Nephron (organoid): ENCODE measurements around the gene ASAP2.

Source experiments
- H3K27ac Mint-ChIP-seq, 3 experiments: 2 replicates each; pipeline ENCODE4 v1.8.0; 2020; ENCODE audit warnings: mixed read lengths in 3 of 3, mild to moderate bottlenecking in 2 of 3, moderate library complexity in 1 of 3
- H3K27me3 Mint-ChIP-seq: 2 replicates; pipeline ENCODE4 v1.8.0; 2021; ENCODE audit warnings: low read depth, mild to moderate bottlenecking, moderate library complexity, mixed read lengths
- H3K36me3 Mint-ChIP-seq: 2 replicates; pipeline ENCODE4 v1.8.0; 2020; ENCODE audit warnings: low read depth, mixed read lengths
- H3K4me1 Mint-ChIP-seq: 2 replicates; pipeline ENCODE4 v1.8.0; 2020; ENCODE audit warnings: mixed read lengths
- H3K4me3 Mint-ChIP-seq, 3 experiments: 2 replicates each; pipeline ENCODE4 v1.8.0; 2020; ENCODE audit warnings: mild to moderate bottlenecking in 3 of 3, mixed read lengths in 3 of 3, moderate library complexity in 2 of 3
- H3K9me3 Mint-ChIP-seq: 2 replicates; pipeline ENCODE4 v1.8.0; 2020; ENCODE audit warnings: mixed read lengths
- CTCF ChIP-seq, 3 experiments: fragments of 200-600 bp; sonication (generic); IDR thresholded peaks; one replicate each; pipeline ENCODE4 v1.5.0; 2021; ENCODE audit warnings: antibody characterized with exemption in 3 of 3; ENCODE audit not compliant: unreplicated experiment in 3 of 3

ASAP2 gene

DNA sequence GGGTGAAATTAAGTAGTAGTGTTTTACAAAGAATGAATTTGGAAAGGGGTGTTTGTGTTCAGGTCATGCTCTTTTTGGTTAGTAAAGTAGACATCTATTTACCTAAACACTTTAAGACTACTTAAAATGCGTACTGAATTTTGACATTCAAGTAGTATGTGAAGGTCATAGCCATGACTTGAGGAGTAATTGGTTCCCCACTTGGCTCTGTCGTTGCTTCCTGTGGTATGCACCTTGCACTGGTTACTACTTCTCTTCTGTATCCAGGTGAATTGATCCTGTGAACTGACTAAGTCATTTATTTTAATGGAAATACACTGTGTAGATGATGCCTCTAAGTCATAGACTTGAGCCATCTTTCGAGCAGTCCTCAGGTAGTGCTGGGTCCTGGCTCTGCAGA is 118.8 kb downstream of the ASAP2 start:
- Mint-ChIP-seq H3K36me3 (peaks cover 70% of the 10 kb centered on the region), H3K27ac (peak overlapping the region in 1 of 3 experiments; percentile 17), H3K4me3 (no peak overlapping the region), H3K9me3 (no peaks in the 10 kb centered on the region), H3K27me3 (no peaks in the 10 kb centered on the region), H3K4me1 (peaks cover 25% of the 10 kb centered on the region)
- no peak for TF ChIP-seq CTCF (IDR thresholded peaks at IDR 0.05; ENCODE audit: unreplicated experiment in 3 of 3)

- Mint-ChIP-seq H3K9me3 (no peaks in the 10 kb centered on the region), H3K27me3 (no peaks in the 10 kb centered on the region), H3K36me3 (peaks cover 61% of the 10 kb centered on the region)
Measured at GRCh38 chr2:9326975-9327374, 120.4 kb downstream of the ASAP2 start.

DNA sequence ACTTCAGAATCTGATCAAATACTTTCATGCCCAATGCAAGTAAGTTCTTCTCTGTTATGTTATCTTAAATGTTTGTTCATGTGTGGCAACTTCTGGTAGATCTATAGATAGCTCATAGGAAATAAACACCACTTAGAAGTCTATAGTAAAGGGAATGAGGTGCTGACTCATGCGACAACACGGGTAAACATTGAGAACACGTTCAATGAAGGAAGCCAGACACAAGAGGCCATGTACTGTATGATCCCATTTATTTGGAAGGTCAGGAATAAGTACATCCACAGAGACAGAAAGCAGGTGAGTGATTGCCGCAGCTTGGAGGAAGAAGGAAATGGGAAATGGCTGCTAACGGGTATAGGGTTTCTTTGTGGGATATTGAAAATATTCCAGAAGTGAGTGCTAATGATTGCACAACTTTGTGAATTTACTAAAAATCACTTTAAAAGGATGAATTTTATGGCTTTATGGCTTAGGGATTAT is 121.3 kb downstream of the ASAP2 start:
- Mint-ChIP-seq H3K9me3 (no peaks in the 10 kb centered on the region), H3K27me3 (no peaks in the 10 kb centered on the region), H3K27ac (peak overlapping the region in 2 of 3 experiments; percentile 18 to 60), H3K36me3 (peaks cover 52% of the 10 kb centered on the region), H3K4me1 (peaks cover 37% of the 10 kb centered on the region), H3K4me3 (no peak overlapping the region)
- TF ChIP-seq CTCF (IDR thresholded peaks at IDR 0.05; ENCODE audit: unreplicated experiment in 3 of 3), result no peak

More at GRCh38 chr2:9326975-9327374, 120.4 kb downstream of the ASAP2 start:
- H3K4me1 Mint-ChIP-seq, result peaks cover 28% of the 10 kb centered on the region
- H3K27ac Mint-ChIP-seq, result no peak overlapping the region
- H3K4me3 Mint-ChIP-seq, result no peak overlapping the region
- no peak for TF ChIP-seq CTCF (IDR thresholded peaks at IDR 0.05; ENCODE audit: unreplicated experiment in 3 of 3)

DNA sequence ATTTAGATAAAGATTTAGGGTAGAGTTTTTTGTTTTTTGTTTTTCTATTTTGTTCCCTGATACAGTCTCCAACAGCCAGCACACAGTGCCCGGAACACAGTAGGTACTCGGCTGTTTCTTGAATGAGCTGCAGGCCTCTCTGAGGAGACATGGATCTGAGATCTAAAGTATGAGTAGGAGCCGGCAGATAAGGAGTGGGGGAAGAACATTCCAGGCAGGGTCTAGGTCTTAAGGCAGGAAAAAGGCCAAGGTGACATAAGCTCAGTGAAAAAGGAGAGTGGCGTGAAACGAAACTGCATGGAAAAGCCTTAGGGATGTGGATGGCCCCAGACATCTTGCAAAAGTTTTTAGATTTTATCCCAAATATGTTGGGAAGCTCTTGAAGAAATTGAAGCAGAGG is 122.3 kb downstream of the ASAP2 start:
- Mint-ChIP-seq H3K27me3 (no peaks in the 10 kb centered on the region), H3K27ac (peak overlapping the region; percentile 59 to 73 (median 60)), H3K4me1 (peaks cover 47% of the 10 kb centered on the region), H3K9me3 (no peaks in the 10 kb centered on the region), H3K36me3 (peaks cover 46% of the 10 kb centered on the region), H3K4me3 (no peak overlapping the region)
- no peak for TF ChIP-seq CTCF (IDR thresholded peaks at IDR 0.05; ENCODE audit: unreplicated experiment in 3 of 3)

GRCh38 chr2:9329497-9329896 is 122.9 kb downstream of the ASAP2 start:
- H3K27me3 Mint-ChIP-seq, result no peaks in the 10 kb centered on the region
- no peak overlapping the region for H3K4me3 Mint-ChIP-seq
- H3K4me1 Mint-ChIP-seq, result peaks cover 51% of the 10 kb centered on the region
- peak overlapping the region; percentile 59 to 78 (median 60) for H3K27ac Mint-ChIP-seq
- TF ChIP-seq CTCF (IDR thresholded peaks at IDR 0.05; ENCODE audit: unreplicated experiment in 3 of 3), result no peak
- no peaks in the 10 kb centered on the region for H3K9me3 Mint-ChIP-seq
- peaks cover 46% of the 10 kb centered on the region for H3K36me3 Mint-ChIP-seq

- no peak overlapping the region for H3K4me3 Mint-ChIP-seq
- H3K27ac Mint-ChIP-seq, result no peak overlapping the region
- H3K36me3 Mint-ChIP-seq, result peaks cover 40% of the 10 kb centered on the region
- no peaks in the 10 kb centered on the region for H3K9me3 Mint-ChIP-seq
- no peak for TF ChIP-seq CTCF (IDR thresholded peaks at IDR 0.05; ENCODE audit: unreplicated experiment in 3 of 3)
- no peaks in the 10 kb centered on the region for H3K27me3 Mint-ChIP-seq
- peaks cover 62% of the 10 kb centered on the region for H3K4me1 Mint-ChIP-seq
Measured at GRCh38 chr2:9330612-9331270, 124.1 kb downstream of the ASAP2 start.
